ENCODE data around the gene DSCAM. TPM values are rescaled to one million over a fixed set of nuclear protein-coding genes. Genes with fewer than 3 reads are reported as not detected.
A peak's percentile ranks its signal among the peaks of the same experiment; 100 is the strongest.

The DSCAM gene
- total and polyA plus RNA-seq, 2 donors (not counting 1 experiment from before 2014, with no cell fraction given): under 0.01 to 0.01 TPM

DNA sequence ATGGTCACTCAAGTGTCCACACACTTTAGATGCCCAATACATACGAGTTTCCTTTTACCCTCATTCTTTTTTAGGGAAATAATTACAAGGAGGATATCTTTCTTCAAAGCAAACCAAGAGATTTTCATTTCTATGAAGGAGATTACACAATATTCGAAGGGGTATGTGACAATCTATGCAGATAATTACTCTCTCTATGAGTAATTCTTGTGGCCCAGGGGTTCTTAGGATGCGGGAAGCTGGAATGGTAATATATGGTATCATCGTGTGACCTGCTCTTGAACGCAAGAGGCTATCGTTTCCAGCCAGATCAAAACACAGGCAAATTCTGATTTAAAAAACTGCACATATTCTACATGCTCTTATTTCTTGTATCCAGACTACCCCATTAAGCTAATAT lies 14.6 kb downstream of the DSCAM start:
- H3K27ac ChIP-seq (ENCODE audit: insufficient read depth, low read length): no peak overlapping the region
- H3K36me3 ChIP-seq (ENCODE audit: control insufficient read depth, insufficient read depth, low read length): no peaks in the 10 kb centered on the region
- H3K4me2 ChIP-seq (ENCODE audit: extremely low read depth, insufficient read depth, low read length): no peak overlapping the region
- H3K4me3 ChIP-seq (replicated peaks in 1 of 4; ENCODE audit: control extremely low read depth in 1 of 4, insufficient read depth in 1 of 4, low read depth in 3 of 4, low read length in 4 of 4): no peak overlapping the region
- H4K20me1 ChIP-seq (ENCODE audit: control insufficient read depth, extremely low read depth, insufficient read depth, low read length): no peaks in the 10 kb centered on the region
- no peaks in the 10 kb centered on the region for H3K9me3 ChIP-seq (ENCODE audit: control insufficient read depth, insufficient read depth, low read depth, low read length)
- no peaks in the 10 kb centered on the region for H3K27me3 ChIP-seq (ENCODE audit: control insufficient read depth, insufficient read depth, low read length)
- TF ChIP-seq, protein P1, sequence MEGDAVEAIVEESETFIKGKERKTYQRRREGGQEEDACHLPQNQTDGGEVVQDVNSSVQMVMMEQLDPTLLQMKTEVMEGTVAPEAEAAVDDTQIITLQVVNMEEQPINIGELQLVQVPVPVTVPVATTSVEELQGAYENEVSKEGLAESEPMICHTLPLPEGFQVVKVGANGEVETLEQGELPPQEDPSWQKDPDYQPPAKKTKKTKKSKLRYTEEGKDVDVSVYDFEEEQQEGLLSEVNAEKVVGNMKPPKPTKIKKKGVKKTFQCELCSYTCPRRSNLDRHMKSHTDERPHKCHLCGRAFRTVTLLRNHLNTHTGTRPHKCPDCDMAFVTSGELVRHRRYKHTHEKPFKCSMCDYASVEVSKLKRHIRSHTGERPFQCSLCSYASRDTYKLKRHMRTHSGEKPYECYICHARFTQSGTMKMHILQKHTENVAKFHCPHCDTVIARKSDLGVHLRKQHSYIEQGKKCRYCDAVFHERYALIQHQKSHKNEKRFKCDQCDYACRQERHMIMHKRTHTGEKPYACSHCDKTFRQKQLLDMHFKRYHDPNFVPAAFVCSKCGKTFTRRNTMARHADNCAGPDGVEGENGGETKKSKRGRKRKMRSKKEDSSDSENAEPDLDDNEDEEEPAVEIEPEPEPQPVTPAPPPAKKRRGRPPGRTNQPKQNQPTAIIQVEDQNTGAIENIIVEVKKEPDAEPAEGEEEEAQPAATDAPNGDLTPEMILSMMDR (conservative IDR thresholded peaks at IDR 0.05 in 1 of 2, IDR thresholded peaks at IDR 0.05 in 1 of 2; ENCODE audit: low read depth in 1 of 2, low read length in 2 of 2): no peak
- TF ChIP-seq EZH2 (IDR thresholded peaks at IDR 0.05; ENCODE audit: low read length, missing control alignments): no peak
- H3K79me2 ChIP-seq (ENCODE audit: control insufficient read depth, insufficient read depth, low read length): no peaks in the 10 kb centered on the region
- DNase-seq (ENCODE audit: low read depth in 2 of 2): no peak
- no peak overlapping the region for H3K9ac ChIP-seq (ENCODE audit: insufficient read depth, low read length)
- no peak overlapping the region for H2AFZ ChIP-seq (ENCODE audit: low read length)
- no peaks in the 10 kb centered on the region for H3K4me1 ChIP-seq (ENCODE audit: control insufficient read depth, extremely low read depth, insufficient read depth, low read length)

DNA sequence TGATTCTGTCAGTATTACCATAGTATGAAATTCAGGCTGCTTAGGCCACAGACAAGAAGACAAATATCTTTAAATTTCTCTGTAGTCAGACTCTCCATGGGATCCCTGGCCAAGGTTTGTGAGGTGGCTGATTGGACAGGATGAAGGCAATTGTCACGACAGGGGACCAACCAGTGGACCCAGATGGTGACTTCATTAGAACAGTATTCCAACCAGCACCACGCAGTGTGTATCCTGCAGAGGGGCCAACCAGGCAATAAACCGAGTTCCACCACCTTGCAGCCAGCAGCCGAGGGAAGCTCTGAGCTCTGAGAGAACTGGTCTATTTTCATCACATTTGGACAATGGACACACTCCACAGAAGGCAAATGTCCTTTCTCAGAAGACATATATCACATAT lies 16.1 kb downstream of the DSCAM start:
- Histone ChIP-seq H3K9ac (ENCODE audit: insufficient read depth, low read length) (no peak overlapping the region), H3K27me3 (ENCODE audit: control insufficient read depth, insufficient read depth, low read length) (no peaks in the 10 kb centered on the region), H3K4me3 (replicated peaks in 1 of 4; ENCODE audit: control extremely low read depth in 1 of 4, insufficient read depth in 1 of 4, low read depth in 3 of 4, low read length in 4 of 4) (no peak overlapping the region), H2AFZ (ENCODE audit: low read length) (no peak overlapping the region), H3K4me1 (ENCODE audit: control insufficient read depth, extremely low read depth, insufficient read depth, low read length) (no peaks in the 10 kb centered on the region), H3K36me3 (ENCODE audit: control insufficient read depth, insufficient read depth, low read length) (no peaks in the 10 kb centered on the region), H3K9me3 (ENCODE audit: control insufficient read depth, insufficient read depth, low read depth, low read length) (no peaks in the 10 kb centered on the region), H3K4me2 (ENCODE audit: extremely low read depth, insufficient read depth, low read length) (no peak overlapping the region), H3K27ac (ENCODE audit: insufficient read depth, low read length) (no peak overlapping the region), H3K79me2 (ENCODE audit: control insufficient read depth, insufficient read depth, low read length) (no peaks in the 10 kb centered on the region), H4K20me1 (ENCODE audit: control insufficient read depth, extremely low read depth, insufficient read depth, low read length) (no peaks in the 10 kb centered on the region)
- TF ChIP-seq, protein P1 (conservative IDR thresholded peaks at IDR 0.05 in 1 of 2, IDR thresholded peaks at IDR 0.05 in 1 of 2; ENCODE audit: low read depth in 1 of 2, low read length in 2 of 2): no peak
- TF ChIP-seq EZH2 (IDR thresholded peaks at IDR 0.05; ENCODE audit: low read length, missing control alignments): no peak
- no peak for DNase-seq (ENCODE audit: low read depth in 2 of 2)

DNA sequence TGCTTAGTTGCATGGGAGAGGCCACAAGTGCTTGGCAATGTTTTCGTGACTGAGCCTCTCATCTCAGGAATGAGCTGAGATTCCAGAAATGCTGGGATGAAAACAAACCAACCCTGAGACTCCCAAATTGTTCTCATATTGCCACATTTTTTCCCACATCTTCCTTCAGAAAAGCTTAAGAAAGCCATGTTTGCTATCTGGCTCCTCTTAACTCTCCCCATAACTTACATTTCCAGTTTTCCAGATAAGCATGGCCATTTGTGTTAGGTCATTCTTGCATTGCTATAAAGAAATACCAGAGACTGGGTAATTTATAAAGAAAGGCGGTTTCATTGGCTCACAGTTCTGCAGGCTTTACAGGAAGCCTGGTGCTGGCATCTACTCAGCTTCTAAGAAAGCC lies 17.2 kb downstream of the DSCAM start:
- Histone ChIP-seq H2AFZ (ENCODE audit: low read length) (no peak overlapping the region), H3K4me3 (replicated peaks in 1 of 4; ENCODE audit: control extremely low read depth in 1 of 4, insufficient read depth in 1 of 4, low read depth in 3 of 4, low read length in 4 of 4) (no peak overlapping the region), H3K36me3 (ENCODE audit: control insufficient read depth, insufficient read depth, low read length) (no peaks in the 10 kb centered on the region), H3K79me2 (ENCODE audit: control insufficient read depth, insufficient read depth, low read length) (no peaks in the 10 kb centered on the region), H3K27ac (ENCODE audit: insufficient read depth, low read length) (no peak overlapping the region), H3K9me3 (ENCODE audit: control insufficient read depth, insufficient read depth, low read depth, low read length) (no peaks in the 10 kb centered on the region), H3K4me2 (ENCODE audit: extremely low read depth, insufficient read depth, low read length) (no peak overlapping the region), H4K20me1 (ENCODE audit: control insufficient read depth, extremely low read depth, insufficient read depth, low read length) (no peaks in the 10 kb centered on the region), H3K27me3 (ENCODE audit: control insufficient read depth, insufficient read depth, low read length) (no peaks in the 10 kb centered on the region), H3K4me1 (ENCODE audit: control insufficient read depth, extremely low read depth, insufficient read depth, low read length) (no peaks in the 10 kb centered on the region), H3K9ac (ENCODE audit: insufficient read depth, low read length) (no peak overlapping the region)
- peak in 1 of 2 donors; percentile 20 for DNase-seq (ENCODE audit: low read depth in 2 of 2)
- no peak for TF ChIP-seq EZH2 (IDR thresholded peaks at IDR 0.05; ENCODE audit: low read length, missing control alignments)
